OCI-LY7 (cell line): ENCODE measurements around the gene PIEZO1. TPM values are rescaled to one million over a fixed set of nuclear protein-coding genes. Genes with fewer than 3 reads are reported as not detected.

Experiments used
- BruUV-seq: library from RNA; stranded (reverse); fragments of 400-500 nt; replicated peaks from 2 replicates; lab custom pipeline; 2021; lab: Mats Ljungman, UMichigan
- CTCF ChIA-PET: fragments of 300-600 bp; sonication (Branson Sonifier 250); formaldehyde crosslinking; loops from one replicate; lab custom pipeline; 2022; ENCODE audit warnings: antibody characterized with exemption; ENCODE audit not compliant: unreplicated experiment; lab: Charles Lee
- POLR2A ChIA-PET: fragments of 300-600 bp; sonication (Branson Sonifier 250); formaldehyde crosslinking; loops from one replicate; lab custom pipeline; 2022; ENCODE audit warnings: antibody characterized with exemption; lab: Charles Lee
- DNase-seq: peaks from one replicate; pipeline ENCODE4 v3.0.0-alpha.2; 2015; ENCODE audit warnings: low spot score
- H2AFZ ChIP-seq: fragments of 200-600 bp; sonication (generic), shearing (Covaris generic); 2 replicates; pipeline ENCODE4 v1.6.1; 2014; ENCODE audit warnings: mild to moderate bottlenecking, antibody characterized with exemption, low read length, moderate library complexity
- H3K27ac ChIP-seq: fragments of 200-600 bp; sonication (generic); 2 replicates; pipeline ENCODE4 v1.5.1; 2014; ENCODE audit warnings: mixed run types, low read depth, mild to moderate bottlenecking, moderate library complexity, low read length, inconsistent platforms; ENCODE audit not compliant: poor library complexity, severe bottlenecking
- H3K36me3 ChIP-seq: fragments of 200-600 bp; sonication (generic); 2 replicates; pipeline ENCODE4 v1.6.1; 2014; ENCODE audit warnings: mild to moderate bottlenecking, antibody characterized with exemption, low read length, moderate library complexity, mixed read lengths; ENCODE audit not compliant: insufficient read depth
- H3K4me1 ChIP-seq: fragments of 200-600 bp; sonication (generic); 2 replicates; pipeline ENCODE4 v1.5.1; 2014; ENCODE audit warnings: mild to moderate bottlenecking, low read length; ENCODE audit not compliant: insufficient read depth, poor library complexity, severe bottlenecking
- H3K4me2 ChIP-seq: fragments of 200-600 bp; sonication (generic); 2 replicates; pipeline ENCODE4 v1.6.1; 2014; ENCODE audit warnings: mild to moderate bottlenecking, low read length
- H3K4me3 ChIP-seq: fragments of 200-600 bp; sonication (generic); 2 replicates; pipeline ENCODE4 v1.5.1; 2014; ENCODE audit warnings: mild to moderate bottlenecking, low read depth, low read length; ENCODE audit not compliant: poor library complexity, severe bottlenecking
- H3K79me2 ChIP-seq: fragments of 200-600 bp; sonication (generic); 2 replicates; pipeline ENCODE4 v1.6.1; 2016; ENCODE audit warnings: low read depth, mild to moderate bottlenecking, low read length, moderate library complexity, mixed read lengths; ENCODE audit not compliant: insufficient read depth
- H3K9me2 ChIP-seq: fragments of 200-600 bp; sonication (generic); 2 replicates; pipeline ENCODE4 v1.6.1; 2016; ENCODE audit warnings: mild to moderate bottlenecking, low read length, mixed read lengths; ENCODE audit not compliant: insufficient read depth
- H3K9me3 ChIP-seq: fragments of 200-600 bp; sonication (generic); 2 replicates; pipeline ENCODE4 v1.6.1; 2014; ENCODE audit warnings: mild to moderate bottlenecking, mixed run types, low read length, mixed read lengths
- H4K20me1 ChIP-seq: fragments of 200-600 bp; sonication (generic); 2 replicates; pipeline ENCODE4 v1.6.1; 2014; ENCODE audit warnings: mild to moderate bottlenecking, antibody characterized with exemption, low read length, moderate library complexity, mixed read lengths; ENCODE audit not compliant: insufficient read depth
- CTCF ChIP-seq: fragments of 200-600 bp; sonication (generic); conservative IDR thresholded peaks from 2 replicates; pipeline ENCODE4 v1.5.1; 2014; ENCODE audit warnings: mild to moderate bottlenecking, antibody characterized with exemption, low read length, moderate library complexity, mixed read lengths
- EZH2phosphoT487 ChIP-seq: fragments of 200-600 bp; sonication (generic); IDR thresholded peaks from 2 replicates; pipeline ENCODE4 v1.6.1; 2018; ENCODE audit warnings: low read depth, borderline replicate concordance, mild to moderate bottlenecking, mixed run types, antibody characterized with exemption, low read length, moderate library complexity, mixed read lengths
- intact Hi-C: fragments of 100-400 bp; cut with micrococcal nuclease; formaldehyde crosslinking; loops from one replicate; pipeline ENCODE4 v1.10.0; 2022; ENCODE audit not compliant: unreplicated experiment
- total RNA-seq, 2 experiments: library from RNA; depleted of rRNA in 1 of 2; stranded (reverse); fragments of >200 nt in 1 of 2; shearing (Covaris generic) in 1 of 2; gene quantifications; 2 replicates each; pipeline ENCODE4 v1.2.3, GENCODE V29; 2014 to 2022

The PIEZO1 gene
- total RNA-seq, 2 experiments from 2014 or later, result 144 to 154 TPM

GRCh38 chr16:88700636-88701482, 84.2 kb downstream of the PIEZO1 start:
- H3K79me2 ChIP-seq, result peaks cover 13% of the 10 kb centered on the region; the same call in 1 of the 2 replicates
- TF ChIP-seq EZH2phosphoT487 (no peak), CTCF (no peak)
- DNase-seq, result peak; percentile 86
- H2AFZ ChIP-seq, result no peak overlapping the region
- peak overlapping the region; percentile 79 for H3K4me2 ChIP-seq
- ChIA-PET CTCF (no interaction called here), POLR2A (interaction anchor here (0.5 to 1.1 kb wide), 2 partner anchors 21 to 61 kb away, joined by 3 to 4 read pairs; no protein-coding TSS in a partner anchor)
- H3K9me3 ChIP-seq, result no peaks in the 10 kb centered on the region
- no peaks in the 10 kb centered on the region for H4K20me1 ChIP-seq
- peak overlapping the region; percentile 89 for H3K4me3 ChIP-seq
- BruUV-seq, result no TSS peak
- peak overlapping the region; percentile 71 for H3K27ac ChIP-seq
- peaks cover 24% of the 10 kb centered on the region; the same call in 1 of the 2 replicates for H3K36me3 ChIP-seq
- H3K9me2 ChIP-seq, result no peaks in the 10 kb centered on the region
- H3K4me1 ChIP-seq, result peaks cover 67% of the 10 kb centered on the region
- intact Hi-C loops, result loop anchor here (1.0 to 5.0 kb wide), 3 partner anchors 20 to 129 kb away; partner anchors contain the start of gene ZC3H18

- Histone ChIP-seq H3K4me1 (peaks cover 67% of the 10 kb centered on the region), H3K79me2 (peaks cover 10% of the 10 kb centered on the region; the same call in 1 of the 2 replicates), H3K27ac (peak overlapping the region; percentile 71), H3K4me2 (peak overlapping the region; percentile 79), H3K36me3 (peaks cover 24% of the 10 kb centered on the region; the same call in 1 of the 2 replicates), H3K9me3 (no peaks in the 10 kb centered on the region), H4K20me1 (no peaks in the 10 kb centered on the region), H3K9me2 (no peaks in the 10 kb centered on the region), H2AFZ (no peak overlapping the region), H3K4me3 (peak overlapping the region; percentile 89)
- intact Hi-C loops, result loop anchor here (5.0 kb wide), 2 partner anchors 68 to 128 kb away; partner anchors contain the start of gene ZC3H18
- ChIA-PET CTCF (no interaction called here), POLR2A (interaction anchor here (0.5 kb wide), 1 partner anchor 20 kb away, joined by 3 read pairs; no protein-coding TSS in a partner anchor)
- no TSS peak for BruUV-seq
- no peak for DNase-seq
- TF ChIP-seq CTCF (no peak), EZH2phosphoT487 (no peak)
Observed at GRCh38 chr16:88700322-88700635, 84.7 kb downstream of the PIEZO1 start.

- no peak overlapping the region for H3K27ac ChIP-seq
- DNase-seq, result no peak
- TF ChIP-seq CTCF (no peak), EZH2phosphoT487 (no peak)
- H3K4me2 ChIP-seq, result no peak overlapping the region
- H3K36me3 ChIP-seq, result peaks cover 24% of the 10 kb centered on the region; the same call in 1 of the 2 replicates
- peaks cover 7% of the 10 kb centered on the region; the same call in 1 of the 2 replicates for H3K79me2 ChIP-seq
- H3K4me1 ChIP-seq, result peaks cover 56% of the 10 kb centered on the region
- ChIA-PET POLR2A (no interaction called here), CTCF (no interaction called here)
- H3K9me2 ChIP-seq, result no peaks in the 10 kb centered on the region
- H3K4me3 ChIP-seq, result no peak overlapping the region
- no peak overlapping the region for H2AFZ ChIP-seq
- no peaks in the 10 kb centered on the region for H4K20me1 ChIP-seq
- intact Hi-C loops, result no loop called here
- H3K9me3 ChIP-seq, result no peaks in the 10 kb centered on the region
- no TSS peak for BruUV-seq
Observed at GRCh38 chr16:88699180-88699579, 85.8 kb downstream of the PIEZO1 start.
